Breast epithelium (tissue), 3 donors: Measurements from ENCODE around the gene TNP2.

Experiments used
- CTCF ChIP-seq, 3 donors: fragments of 450-650 bp; IDR thresholded peaks; one replicate each; pipeline ENCODE4 v1.5.1; 2016 to 2017; ENCODE audit warnings: antibody characterized with exemption in 3 of 3, mild to moderate bottlenecking in 3 of 3, moderate library complexity in 3 of 3
- POLR2A ChIP-seq: fragments of 450-650 bp; IDR thresholded peaks from one replicate; pipeline ENCODE4 v1.6.1; 2016; ENCODE audit warnings: antibody characterized with exemption, mild to moderate bottlenecking, moderate library complexity
- POLR2AphosphoS5 ChIP-seq, 3 donors: sonication (generic); formaldehyde crosslinking; IDR thresholded peaks; one replicate each; pipeline ENCODE4 v1.6.1; 2017; ENCODE audit warnings: antibody characterized with exemption in 3 of 3

DNA sequence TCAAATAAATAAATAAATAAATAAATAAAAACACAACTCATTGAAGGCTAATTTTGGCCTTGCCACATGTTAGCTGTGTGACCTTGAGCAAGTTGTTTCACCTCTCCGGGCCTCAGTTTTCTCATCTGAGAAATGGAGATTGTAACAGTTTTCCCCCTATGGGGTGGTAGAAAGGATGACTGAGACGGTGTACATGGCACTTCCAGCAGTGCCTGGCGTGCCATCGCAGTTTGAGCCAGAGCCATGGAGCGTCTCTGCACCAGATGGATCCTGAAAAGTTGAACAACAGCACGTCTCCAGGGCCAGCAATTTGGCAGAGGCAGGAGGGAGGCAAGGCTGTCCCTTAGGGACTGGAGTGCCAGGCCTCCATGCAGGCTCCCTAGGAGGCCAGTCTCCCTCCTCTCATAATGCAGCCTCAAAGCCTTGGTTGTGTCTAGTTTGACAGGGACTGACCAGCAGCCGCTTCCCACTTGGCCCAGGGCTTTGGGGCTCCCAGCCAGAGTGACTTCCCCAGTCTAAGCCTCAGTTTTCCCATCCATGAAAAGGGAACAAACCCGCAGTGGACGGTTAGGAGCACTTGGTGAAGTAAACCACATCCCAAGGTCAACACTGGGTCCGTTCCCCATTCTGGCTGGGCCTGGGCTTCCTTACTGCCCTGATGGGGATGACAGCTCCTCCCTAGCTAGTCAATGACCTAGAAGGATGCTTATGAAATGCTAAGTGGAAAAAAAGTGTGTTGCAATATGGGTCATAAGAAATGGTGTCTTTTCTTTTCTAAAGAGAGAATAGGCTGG lies 32.5 kb downstream of the TNP2 start:
- TF ChIP-seq CTCF (IDR thresholded peaks at IDR 0.05) (no peak), POLR2A (no peak), POLR2AphosphoS5 (IDR thresholded peaks at IDR 0.05) (no peak)
